C1 segment of cervical spinal cord (tissue), 14 donors: ENCODE results near the gene HPSE2.

ENCODE experiments used
- DNase-seq, 14 donors: peaks; one replicate each; lab custom pipeline; 2025; lab: John Stamatoyannopoulos, UW

The HPSE2 gene

DNA sequence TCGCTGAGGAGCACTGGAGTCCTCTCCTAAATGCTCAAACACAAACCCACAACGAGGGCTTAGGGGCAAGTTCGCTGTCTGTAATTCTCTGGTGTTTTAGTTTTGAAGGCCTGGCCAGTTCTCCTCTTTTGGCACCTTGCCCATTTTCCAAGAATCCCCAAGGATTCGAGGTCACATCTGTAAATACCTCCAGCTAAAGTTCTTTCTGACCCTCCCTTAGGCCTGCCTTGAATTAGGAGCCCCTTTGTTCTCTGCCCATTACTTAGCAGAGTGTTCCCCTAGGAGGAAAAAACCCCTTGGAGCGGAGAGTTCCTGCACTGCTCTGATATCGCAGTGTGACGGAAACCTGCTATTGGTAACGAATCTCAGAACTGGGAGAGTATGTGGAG is 819.9 kb downstream of the HPSE2 start:
- DNase-seq = no peak

DNA sequence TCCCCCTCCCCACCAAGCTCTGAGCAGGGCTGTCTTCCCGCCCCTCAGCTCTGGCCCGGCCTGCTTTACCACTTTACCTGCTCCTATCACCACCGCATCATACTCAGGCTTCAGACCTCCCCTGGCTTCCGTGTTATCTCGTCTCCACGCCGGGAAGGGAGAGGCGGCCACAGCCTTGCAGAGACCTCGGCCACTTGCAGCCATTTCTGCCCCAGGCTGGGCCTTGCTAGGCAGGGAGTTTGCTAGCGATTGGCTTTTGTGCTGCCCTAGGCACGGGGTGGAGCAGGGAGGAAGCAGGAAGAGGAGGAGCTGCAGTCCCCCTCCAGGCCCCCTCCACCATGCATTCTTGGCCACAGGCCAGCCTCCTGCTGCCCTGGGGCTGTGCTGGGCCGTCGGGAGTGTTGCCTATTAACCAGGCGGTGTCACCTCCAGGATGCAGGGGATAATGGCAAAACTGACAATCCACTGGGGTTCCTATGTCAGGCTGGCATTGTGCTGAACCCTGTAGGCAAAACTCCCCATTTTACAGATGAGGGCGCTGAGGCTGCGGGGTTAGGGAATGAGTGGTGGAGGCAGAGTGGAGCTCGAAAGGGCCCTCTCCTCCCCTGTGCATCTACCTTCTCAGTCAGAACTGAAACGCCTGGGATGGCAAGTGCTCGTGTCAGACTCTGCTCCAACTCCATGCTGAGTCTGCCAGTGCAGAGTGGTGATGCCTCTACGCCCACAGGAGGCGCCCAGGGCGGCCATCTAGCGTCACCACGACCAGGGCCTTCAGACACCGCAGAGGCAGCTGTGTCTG is 820.5 kb downstream of the HPSE2 start, which contains the start of gene PYROXD2:
Gene PYROXD2, minus strand, starts transcription at position 251 of the 799 bp plus-strand sequence. Its CDS starts 47 bp downstream, at position 204.
- peak; percentile 17 to 83 (median 60) for DNase-seq

DNA sequence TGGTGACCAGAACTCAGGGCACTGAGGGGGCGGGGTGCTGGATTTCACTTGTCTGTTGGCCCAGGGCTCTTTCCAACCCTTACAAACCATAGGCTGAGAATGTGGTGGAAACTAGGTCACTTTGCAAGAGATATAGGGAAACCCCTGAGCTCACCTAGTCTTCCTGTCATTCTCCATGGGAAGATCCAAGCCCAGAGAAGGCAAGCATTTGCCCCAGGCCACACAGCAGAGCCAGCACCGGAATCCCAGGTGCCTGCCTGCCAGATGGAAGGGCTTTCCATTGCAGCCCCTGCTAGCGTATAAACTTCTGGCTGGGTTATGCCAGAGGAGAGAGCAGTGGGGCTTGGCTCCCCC is 821.1 kb downstream of the HPSE2 start:
- DNase-seq = no peak

DNA sequence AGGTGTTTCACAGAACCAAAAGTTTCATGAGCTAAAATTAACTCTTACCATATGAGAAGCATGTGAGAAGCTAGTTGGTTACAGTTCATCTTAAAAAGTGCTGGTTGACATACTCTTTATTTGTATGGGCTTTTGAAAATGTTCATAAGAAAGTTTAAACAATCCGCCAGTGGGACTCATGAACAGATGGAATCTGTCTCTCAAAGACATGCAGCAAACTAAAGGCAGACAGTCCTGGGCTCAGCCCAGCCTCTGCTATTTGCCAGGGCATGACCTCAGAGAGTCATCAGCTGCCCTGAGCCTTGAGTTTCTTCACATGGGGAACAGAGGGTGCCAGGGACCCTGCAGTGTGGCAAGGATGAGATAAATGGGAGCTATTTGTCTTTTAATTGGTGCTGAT is 823.9 kb downstream of the HPSE2 start:
- no peak for DNase-seq

DNA sequence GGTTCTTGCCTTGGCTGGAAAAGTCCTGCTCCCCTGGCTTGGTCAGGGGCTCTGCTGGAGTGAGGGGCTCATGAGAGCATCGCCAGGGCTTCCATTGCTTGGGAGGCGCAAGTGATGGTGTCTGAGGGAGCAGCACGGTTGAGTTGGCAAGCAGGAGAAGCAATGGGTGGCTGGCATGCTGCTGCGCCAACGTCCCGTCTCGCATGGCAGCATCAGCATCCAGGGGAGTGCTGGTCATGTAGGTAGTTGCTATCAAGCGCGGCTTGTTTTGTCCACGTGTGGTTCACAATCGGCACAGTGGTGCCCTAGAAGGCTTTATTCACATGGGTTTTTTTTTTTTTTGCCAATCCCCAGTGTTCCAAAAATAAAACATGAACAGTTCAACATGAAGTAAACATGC is 824.5 kb downstream of the HPSE2 start:
- no peak for DNase-seq

DNA sequence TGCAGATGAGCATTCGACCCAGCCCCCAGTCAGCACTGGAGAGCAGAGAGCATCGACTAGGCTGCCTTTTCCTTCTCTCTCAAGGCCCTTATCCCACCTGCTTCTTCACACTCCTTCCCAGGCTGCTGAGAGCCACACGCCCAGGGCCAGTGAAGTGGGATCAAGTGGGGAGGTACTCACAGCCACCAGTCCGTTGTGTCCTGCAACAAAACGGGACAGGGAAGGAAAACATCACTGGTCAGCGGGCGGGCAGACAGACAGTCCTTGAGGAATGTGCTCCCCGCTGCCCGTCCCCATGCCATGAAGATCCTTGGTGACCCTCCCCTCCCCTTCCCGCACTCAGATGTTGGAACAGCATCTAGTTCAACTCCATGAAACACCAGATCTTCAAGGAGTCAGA is 824.9 kb downstream of the HPSE2 start:
- DNase-seq = no peak

DNA sequence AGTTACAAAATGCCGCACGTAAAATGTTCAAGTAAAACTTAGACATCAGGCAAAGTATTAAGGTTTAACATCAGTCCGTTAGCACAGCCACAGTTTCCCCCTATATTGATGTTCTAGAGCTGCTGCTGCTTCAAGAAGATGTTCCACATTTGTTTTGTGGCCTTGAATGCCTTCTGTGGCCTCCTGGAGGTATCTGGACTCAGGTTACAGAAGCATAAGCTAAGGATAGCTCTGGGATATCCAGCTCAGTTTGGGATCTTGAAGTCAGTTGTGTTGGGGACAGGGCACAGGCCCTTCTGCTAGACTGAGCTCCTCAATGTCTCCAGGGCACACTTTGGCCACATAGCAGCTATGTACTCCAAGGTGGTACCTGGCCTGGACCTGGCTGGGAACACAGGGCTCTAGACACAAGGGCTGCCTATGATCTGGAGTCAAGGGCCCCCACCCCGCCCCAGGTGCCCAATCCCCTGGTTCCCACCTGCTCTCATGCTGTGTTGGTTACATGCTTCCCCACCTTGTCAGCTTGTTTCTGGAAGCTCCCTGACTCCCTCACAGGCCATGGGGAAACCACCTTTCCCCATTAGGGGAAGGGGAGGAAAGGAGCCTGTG is 825.4 kb downstream of the HPSE2 start:
- no peak for DNase-seq

DNA sequence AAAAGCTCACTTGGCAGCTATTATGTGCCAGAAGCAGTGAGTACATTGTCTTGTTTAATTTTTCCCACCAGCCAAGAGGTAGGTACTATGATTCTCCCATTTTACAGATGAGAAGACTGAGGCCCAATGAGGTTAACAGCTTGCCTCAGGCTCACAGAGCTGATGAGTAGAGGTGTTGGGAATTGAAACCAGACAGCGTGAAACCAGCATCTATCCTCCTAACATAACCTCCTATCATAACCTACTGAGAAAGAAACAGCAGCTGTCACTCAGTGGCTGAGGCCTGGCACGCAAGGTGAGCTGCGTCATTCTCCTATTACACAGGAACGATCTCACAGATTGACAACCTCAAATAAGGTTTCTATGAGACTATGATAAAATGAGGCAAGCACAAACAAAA is 826.9 kb downstream of the HPSE2 start:
- DNase-seq = no peak

DNA sequence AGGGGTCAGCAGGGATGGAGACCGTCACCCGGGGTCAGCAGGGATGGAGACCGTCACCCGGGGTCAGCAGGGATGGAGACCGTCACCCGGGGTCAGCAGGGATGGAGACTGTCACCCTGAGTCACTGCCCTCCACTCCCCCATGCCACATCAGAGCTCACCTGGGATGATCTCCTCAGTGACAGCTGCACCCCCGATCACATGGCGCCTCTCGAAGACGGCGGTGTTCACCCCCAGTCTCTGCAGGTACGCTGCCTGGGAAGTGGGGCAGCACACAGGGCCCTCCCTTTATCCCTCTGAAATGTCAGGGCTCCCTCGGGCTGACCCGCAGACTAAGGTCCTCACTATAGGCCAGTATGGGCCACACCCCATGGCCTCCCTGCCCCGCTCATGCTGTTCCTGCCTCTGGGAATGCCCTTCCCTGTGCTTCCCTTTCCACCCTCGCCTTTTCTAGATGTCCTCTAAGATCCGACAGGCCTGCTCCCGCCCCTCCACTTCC is 827.9 kb downstream of the HPSE2 start:
- DNase-seq = no peak
